Activated CD8-positive, alpha-beta T cell treated with anti-CD3 and anti-CD28 coated beads for 36 hours (primary cell): ENCODE data around the gene PACRG. TPM values are rescaled to one million over a fixed set of nuclear protein-coding genes. Genes with fewer than 3 reads are reported as not detected.

ENCODE experiments used
- ATAC-seq: fragments of 200-7000 bp; cut with Tn5 transposase; one replicate; pipeline ENCODE4 v1.10.0; 2021; ENCODE audit warnings: mild to moderate bottlenecking, moderate library complexity
- CTCF ChIA-PET: fragments of 350-600 bp; sonication (Branson Sonifier 250); formaldehyde crosslinking; loops from one replicate; lab custom pipeline; 2021; ENCODE audit warnings: antibody characterized with exemption; lab: Charles Lee
- POLR2A ChIA-PET: fragments of 350-600 bp; sonication (Branson Sonifier 250); formaldehyde crosslinking; loops from one replicate; lab custom pipeline; 2021; ENCODE audit warnings: antibody characterized with exemption; lab: Charles Lee
- DNase-seq: peaks from one replicate; pipeline ENCODE4 v3.0.0-alpha.2; 2020
- H3K27ac Mint-ChIP-seq: one replicate; pipeline ENCODE4 v1.8.0; 2021; ENCODE audit warnings: mild to moderate bottlenecking, mixed read lengths
- H3K27me3 Mint-ChIP-seq: one replicate; pipeline ENCODE4 v1.8.0; 2021; ENCODE audit warnings: mixed read lengths
- H3K36me3 Mint-ChIP-seq: one replicate; pipeline ENCODE4 v1.8.0; 2021; ENCODE audit warnings: low read depth, mixed read lengths
- H3K4me1 Mint-ChIP-seq: one replicate; pipeline ENCODE4 v1.8.0; 2021; ENCODE audit warnings: low read depth, mixed read lengths
- H3K4me3 Mint-ChIP-seq: one replicate; pipeline ENCODE4 v1.8.0; 2021; ENCODE audit warnings: mild to moderate bottlenecking, moderate library complexity, mixed read lengths
- H3K9me3 Mint-ChIP-seq: one replicate; pipeline ENCODE4 v1.8.0; 2021; ENCODE audit warnings: mixed read lengths
- CTCF ChIP-seq: fragments of 200-600 bp; IDR thresholded peaks from one replicate; pipeline ENCODE4 v1.8.0; 2022; ENCODE audit warnings: antibody characterized with exemption, mild to moderate bottlenecking
- intact Hi-C: fragments of 100-400 bp; cut with micrococcal nuclease; formaldehyde crosslinking; loops from one replicate; pipeline ENCODE4 v1.10.0; 2022
- total RNA-seq, 2 experiments: library from RNA; stranded (reverse); gene quantifications; one replicate each; pipeline ENCODE4 v1.2.3, GENCODE V29; 2021

Gene PACRG
- total RNA-seq, 2 experiments from 2014 or later: not detected

- no peaks in the 10 kb centered on the region for H3K36me3 Mint-ChIP-seq
- POLR2A ChIA-PET: no interaction called here
- no peaks in the 10 kb centered on the region for H3K27me3 Mint-ChIP-seq
- DNase-seq (no peak), ATAC-seq (no peak)
- H3K4me1 Mint-ChIP-seq: no peaks in the 10 kb centered on the region
- CTCF ChIA-PET: no interaction called here
- TF ChIP-seq CTCF: no peak
- no peak overlapping the region for H3K27ac Mint-ChIP-seq
- intact Hi-C loops: no loop called here
- peaks cover 22% of the 10 kb centered on the region for H3K9me3 Mint-ChIP-seq
- H3K4me3 Mint-ChIP-seq: no peak overlapping the region
Measured at GRCh38 chr6:163023700-163024099, 295.9 kb downstream of the PACRG start.

- ATAC-seq (no peak), DNase-seq (no peak)
- CTCF ChIA-PET: no interaction called here
Measured at GRCh38 chr6:163026893-163027292, 299.1 kb downstream of the PACRG start.

GRCh38 chr6:163030980-163031379 is 303.2 kb downstream of the PACRG start:
- Mint-ChIP-seq H3K9me3 (peaks cover 9% of the 10 kb centered on the region), H3K27me3 (no peaks in the 10 kb centered on the region), H3K36me3 (no peaks in the 10 kb centered on the region), H3K4me1 (no peaks in the 10 kb centered on the region), H3K27ac (no peak overlapping the region), H3K4me3 (no peak overlapping the region)
- ATAC-seq: no peak
- intact Hi-C loops: no loop called here
- CTCF ChIA-PET: no interaction called here
- no peak for TF ChIP-seq CTCF
- POLR2A ChIA-PET: no interaction called here
- DNase-seq: no peak

More at GRCh38 chr6:163026893-163027292, 299.1 kb downstream of the PACRG start:
- no peak overlapping the region for H3K4me3 Mint-ChIP-seq
- peaks cover 23% of the 10 kb centered on the region for H3K9me3 Mint-ChIP-seq
- H3K4me1 Mint-ChIP-seq: no peaks in the 10 kb centered on the region
- intact Hi-C loops: no loop called here
- no peaks in the 10 kb centered on the region for H3K27me3 Mint-ChIP-seq
- no peak for TF ChIP-seq CTCF
- no peaks in the 10 kb centered on the region for H3K36me3 Mint-ChIP-seq
- POLR2A ChIA-PET: no interaction called here
- no peak overlapping the region for H3K27ac Mint-ChIP-seq

- CTCF ChIA-PET: no interaction called here
- no peak overlapping the region for H3K27ac Mint-ChIP-seq
Measured at GRCh38 chr6:163031931-163032330, 304.2 kb downstream of the PACRG start.

GRCh38 chr6:163036160-163036645 is 308.4 kb downstream of the PACRG start:
- CTCF ChIA-PET: no interaction called here
- no peaks in the 10 kb centered on the region for H3K36me3 Mint-ChIP-seq
- ATAC-seq: no peak

More at GRCh38 chr6:163031931-163032330, 304.2 kb downstream of the PACRG start:
- DNase-seq: no peak
- ATAC-seq: no peak
- H3K4me3 Mint-ChIP-seq: no peak overlapping the region
- no peaks in the 10 kb centered on the region for H3K4me1 Mint-ChIP-seq
- no peak for TF ChIP-seq CTCF
- intact Hi-C loops: no loop called here
- POLR2A ChIA-PET: no interaction called here
- H3K27me3 Mint-ChIP-seq: no peaks in the 10 kb centered on the region
- H3K36me3 Mint-ChIP-seq: no peaks in the 10 kb centered on the region
- peaks cover 9% of the 10 kb centered on the region for H3K9me3 Mint-ChIP-seq

More at GRCh38 chr6:163036160-163036645, 308.4 kb downstream of the PACRG start:
- POLR2A ChIA-PET: no interaction called here
- H3K4me1 Mint-ChIP-seq: no peaks in the 10 kb centered on the region
- intact Hi-C loops: no loop called here
- no peak for TF ChIP-seq CTCF
- no peaks in the 10 kb centered on the region for H3K27me3 Mint-ChIP-seq
- no peak for DNase-seq
- H3K4me3 Mint-ChIP-seq: no peak overlapping the region
- no peak overlapping the region for H3K27ac Mint-ChIP-seq
- peaks cover 6% of the 10 kb centered on the region for H3K9me3 Mint-ChIP-seq
